GM19463 (cell line): ENCODE data around the gene PARM1.
"Not testable (repeated sequence)": the region's sequence is repeated elsewhere in the genome, so short reads cannot be mapped to it uniquely, and the experiment has no call there.

Experiments
- ATAC-seq: cut with Tn5 transposase; IDR thresholded peaks from one replicate; pipeline ENCODE4 v1.9.1; 2021; ENCODE audit warnings: mild to moderate bottlenecking, moderate library complexity; ENCODE audit not compliant: unreplicated experiment

The PARM1 gene

DNA sequence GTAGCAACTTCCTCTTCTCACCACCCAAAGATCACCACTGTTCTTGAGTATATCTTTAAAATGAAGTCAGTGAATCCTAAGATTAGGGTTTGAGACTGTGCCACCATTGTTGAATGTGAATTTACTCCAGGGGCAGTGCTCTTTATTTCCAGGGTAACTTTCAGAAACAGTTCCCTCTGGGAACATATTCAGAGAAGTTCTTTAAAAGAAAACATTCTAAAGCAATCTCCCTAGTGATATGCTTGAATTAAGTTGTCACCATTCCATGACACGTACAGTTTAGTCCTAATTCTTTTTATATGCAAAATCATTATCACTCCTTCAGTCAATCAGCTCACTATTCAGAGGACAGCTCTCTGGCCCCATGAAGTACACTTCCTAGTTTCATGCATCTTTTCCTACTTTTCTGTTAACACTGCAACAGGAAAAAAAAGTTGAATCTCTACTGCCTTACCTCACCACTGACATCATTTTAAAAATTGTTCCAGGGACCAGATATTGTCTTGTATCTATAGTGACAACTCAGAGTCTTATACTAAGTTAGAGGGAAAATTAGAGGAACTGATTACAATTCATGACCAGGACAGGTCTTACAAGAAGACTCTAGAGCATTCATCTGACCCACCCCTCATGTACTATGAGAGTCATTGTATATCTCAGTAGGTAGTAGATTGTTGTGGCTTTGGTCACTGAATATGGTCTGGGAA lies 49.8 kb downstream of the PARM1 start:
- ATAC-seq, result no peak

DNA sequence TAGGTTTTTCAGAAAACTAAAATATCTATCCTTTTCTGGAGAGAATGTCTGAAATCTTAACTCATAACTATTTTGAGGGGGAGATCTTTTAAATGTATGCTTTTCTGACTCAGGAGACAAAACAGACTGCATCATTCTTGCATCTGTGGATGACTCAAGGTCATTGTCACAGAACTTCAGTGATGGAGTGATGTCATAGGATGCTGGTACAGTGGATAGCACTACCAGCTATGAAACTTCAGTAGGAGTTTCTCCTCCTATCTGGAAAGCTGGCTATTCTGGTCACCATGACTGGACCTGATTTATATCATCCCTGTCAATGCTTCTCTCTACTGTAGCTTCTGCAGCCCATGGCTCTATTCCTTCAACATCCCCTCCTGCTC lies 50.3 kb downstream of the PARM1 start:
- ATAC-seq, result no peak

DNA sequence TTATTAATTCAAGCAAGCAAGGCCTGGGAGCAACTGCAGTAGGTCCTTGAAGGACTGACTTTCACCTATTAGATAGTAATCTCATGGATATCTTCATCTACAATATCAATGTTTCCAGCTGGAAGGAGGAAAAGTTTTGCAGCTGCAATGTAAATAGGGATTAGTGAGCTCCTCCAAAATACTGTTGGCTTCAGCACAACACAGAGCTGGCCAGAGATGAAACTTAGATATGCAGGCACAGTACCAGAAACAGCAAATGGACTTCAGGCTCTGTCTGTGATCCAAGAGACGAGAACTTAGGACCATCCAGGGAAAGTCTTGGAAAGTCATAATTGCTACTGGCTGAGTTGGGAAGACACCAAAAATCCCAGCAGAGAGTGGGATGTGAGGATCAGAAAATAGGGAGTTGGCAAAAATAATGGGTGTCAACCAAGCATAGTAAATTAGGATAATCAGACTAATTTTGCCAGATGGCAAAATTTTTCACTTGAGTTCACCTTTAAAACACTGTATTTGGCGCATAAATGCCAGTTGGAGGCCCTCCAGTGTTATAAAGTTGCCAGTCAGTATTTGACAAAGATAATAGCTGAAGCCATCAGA lies 57.5 kb downstream of the PARM1 start:
- no peak for ATAC-seq

DNA sequence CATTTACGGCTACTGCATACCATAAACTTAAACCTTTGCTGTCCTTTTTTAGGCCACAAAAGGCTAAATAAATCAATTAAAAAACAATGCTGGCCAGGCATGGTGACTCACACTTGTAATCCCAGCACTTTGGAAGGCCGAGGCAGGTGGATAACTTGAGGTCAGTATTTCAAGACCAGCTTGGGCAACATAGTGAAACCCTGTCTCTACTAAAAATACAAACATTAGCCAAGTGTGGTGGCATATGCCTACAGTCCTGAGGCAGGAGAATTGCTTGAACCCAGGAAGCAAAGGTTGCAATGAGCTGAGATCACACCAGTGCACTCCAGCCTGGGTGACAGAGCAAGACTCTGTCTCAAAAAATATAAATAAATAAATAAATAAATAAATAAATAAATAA lies 61.5 kb downstream of the PARM1 start:
- not testable (repeated sequence) for ATAC-seq

DNA sequence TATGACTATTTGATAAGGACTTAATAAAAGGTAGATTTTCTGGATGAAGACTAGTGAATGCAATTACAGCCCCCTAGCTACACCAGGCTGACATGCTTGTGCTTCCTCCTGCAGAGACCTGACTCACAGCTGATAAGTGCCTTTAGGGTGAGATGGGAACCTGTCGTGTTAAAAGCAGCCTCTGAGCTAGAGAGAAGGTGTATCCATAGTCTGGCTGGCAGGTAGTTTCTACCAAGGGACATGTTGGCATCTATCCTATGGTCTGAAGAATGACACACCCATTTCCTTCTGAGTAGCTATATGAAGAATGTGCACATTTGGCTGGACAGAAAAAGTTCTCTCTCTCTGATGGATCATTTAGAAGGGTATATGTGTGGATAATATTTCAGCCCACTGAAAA lies 64.1 kb downstream of the PARM1 start:
- ATAC-seq, result no peak

DNA sequence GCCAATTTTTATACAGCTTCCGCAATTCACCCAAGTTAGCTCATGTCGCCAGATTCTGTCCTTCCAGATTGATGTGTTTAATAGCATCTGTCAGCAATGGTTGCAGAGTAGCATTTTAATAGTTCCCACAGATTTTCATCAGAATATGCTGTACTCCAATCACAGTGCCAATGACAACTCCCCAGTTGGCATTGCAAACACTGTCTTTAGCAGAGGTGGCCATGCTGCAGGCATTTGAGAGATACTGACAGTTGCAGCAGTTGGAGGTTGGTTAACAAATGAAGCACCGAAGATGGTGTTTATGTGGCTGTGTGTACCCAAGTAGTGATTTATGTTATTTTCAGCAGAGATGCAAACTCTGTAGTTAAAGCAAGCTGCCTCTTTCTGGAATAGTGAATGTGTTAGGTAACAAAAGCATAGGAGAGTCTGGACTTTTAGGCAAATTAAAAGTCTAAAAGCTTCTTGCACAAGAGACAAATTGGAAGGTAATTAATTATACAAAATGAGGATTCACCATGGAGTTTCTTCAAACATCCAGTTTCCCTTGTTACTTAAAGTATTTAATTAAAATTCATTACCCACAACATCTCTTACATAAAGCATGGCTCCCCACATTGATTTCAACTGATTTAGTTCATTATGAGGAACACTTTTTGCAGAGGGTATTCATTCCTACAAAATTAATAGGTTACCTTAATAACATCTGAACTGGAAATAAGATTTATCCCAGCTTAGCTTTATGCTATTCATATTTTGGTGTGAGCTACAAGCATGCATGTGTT lies 65.2 kb downstream of the PARM1 start:
- no peak for ATAC-seq

DNA sequence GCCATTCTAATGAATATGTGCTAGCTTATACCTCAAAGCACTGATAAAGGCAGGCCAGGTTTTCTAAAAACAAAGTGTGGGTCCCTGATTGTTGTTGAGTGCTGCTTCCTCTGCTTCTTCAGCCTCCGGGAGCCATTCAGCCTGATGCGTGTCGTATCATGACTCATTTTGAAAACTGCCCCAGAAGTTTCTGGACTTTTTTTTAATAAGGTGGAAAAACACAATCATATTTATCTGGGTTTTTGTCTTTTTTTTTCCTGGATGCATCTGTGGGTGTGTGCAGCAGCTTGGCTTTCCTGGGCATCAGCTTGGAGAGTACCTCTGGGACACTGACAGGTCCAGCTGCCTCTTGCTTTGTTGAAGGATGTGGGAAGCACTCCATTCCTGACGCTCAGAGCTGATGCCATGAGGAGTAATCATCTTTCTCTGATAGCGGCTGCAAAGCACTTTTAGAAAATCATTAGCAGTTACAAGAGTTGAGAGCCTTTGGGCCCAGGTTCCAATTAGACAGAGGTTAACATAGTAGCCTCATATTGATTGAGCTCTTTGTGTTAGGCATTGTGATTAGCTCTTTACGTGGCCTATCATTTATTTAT lies 66.9 kb downstream of the PARM1 start:
- ATAC-seq, result no peak

DNA sequence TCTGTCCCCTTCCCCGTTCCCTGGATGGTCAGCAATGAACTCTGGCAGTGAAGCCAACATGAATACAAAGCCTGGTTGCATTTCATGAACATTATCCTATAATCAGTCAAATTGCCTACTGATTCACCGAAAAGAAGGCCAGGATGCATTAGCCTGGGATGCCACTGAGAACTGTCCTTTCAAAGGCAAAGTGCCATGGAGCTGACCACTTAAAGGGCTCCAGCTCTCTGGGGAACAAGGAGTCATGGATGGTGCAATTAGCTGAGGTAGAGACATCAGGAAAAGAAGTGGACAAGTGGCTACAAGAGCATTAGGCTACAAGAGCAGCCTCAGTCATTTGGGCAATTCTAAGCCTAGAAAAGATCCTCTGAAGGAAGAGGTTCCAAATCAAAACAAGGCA lies 69.0 kb downstream of the PARM1 start:
- ATAC-seq, result no peak

DNA sequence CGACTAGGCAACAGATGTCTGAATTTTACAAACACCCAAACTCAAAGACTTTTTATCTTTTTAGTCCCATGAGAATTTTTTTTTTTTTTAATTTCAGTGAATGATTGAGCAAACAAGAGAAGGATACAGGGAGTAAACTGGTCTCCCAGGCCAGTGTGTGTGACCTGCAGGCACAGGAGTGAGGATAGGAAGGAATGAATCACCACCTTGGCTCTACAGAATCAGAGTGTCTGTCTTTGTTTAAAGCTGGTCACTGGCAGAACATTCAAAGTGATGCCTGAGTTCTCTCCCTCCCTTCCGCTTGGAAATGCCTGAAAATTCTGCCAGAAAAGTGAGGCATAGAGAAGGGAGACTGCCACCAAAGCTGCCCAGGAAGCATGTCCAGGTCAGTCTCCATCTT lies 69.5 kb downstream of the PARM1 start:
- ATAC-seq, result no peak

DNA sequence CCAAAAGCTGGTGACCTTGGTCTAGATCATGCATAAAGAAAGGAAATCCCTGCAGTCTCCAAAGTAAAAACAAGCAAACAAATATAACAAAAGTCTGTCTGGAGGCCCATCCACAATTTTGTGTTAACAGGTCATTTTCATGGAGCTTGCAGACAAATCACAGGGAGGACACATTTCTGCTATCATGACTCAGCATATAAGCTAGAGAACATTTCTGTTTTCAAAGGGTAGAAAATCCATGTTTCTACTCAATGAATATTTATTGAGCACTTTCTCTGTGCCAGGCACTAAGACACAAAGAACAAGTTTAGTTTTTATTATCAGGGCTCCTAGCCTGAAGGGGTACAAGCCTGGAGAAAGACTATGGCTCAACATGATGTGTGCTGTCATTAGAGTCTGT lies 71.1 kb downstream of the PARM1 start:
- no peak for ATAC-seq

DNA sequence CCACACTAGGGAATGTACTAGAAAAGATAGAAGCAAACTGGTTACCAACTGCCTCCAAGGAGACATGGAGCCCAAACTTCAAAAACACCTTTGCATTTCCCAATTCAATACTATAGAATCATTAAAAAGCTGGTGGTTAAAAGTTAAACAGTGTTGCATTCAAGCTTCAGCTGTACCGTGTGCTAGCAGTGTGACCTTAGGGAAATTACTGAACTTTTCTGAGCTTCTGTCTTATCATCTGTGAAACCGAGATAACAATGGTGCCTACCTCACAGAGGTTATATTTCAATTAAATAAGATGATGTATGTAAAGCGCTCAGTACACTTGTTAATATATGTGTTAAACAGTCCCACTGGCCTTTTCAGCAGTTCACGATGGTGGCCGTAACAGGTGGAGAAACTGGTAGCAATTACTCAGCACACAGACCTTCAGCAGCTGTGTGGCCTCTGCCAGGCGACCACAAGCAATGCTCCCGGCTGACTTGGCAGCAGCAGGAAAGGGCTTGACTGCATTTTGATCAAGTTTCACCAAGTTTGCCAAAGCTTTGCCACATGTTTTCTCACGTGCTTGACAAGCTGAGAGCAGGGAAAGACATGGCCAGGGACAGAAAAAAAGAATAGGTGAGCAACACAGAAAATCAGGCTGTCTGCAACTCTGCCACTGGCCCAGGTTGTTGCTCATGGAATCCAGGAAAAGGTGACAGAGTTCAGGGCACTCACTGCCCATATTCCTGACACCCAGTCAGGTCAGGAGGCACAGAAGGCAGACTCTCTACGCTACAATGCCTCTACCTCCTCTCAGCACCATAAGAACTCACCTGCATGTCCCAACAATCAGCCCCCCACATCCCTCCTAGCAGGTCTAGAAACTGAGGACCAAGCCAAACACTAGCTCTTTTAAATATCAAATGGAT lies 72.1 kb downstream of the PARM1 start:
- ATAC-seq, result peak; percentile 96

DNA sequence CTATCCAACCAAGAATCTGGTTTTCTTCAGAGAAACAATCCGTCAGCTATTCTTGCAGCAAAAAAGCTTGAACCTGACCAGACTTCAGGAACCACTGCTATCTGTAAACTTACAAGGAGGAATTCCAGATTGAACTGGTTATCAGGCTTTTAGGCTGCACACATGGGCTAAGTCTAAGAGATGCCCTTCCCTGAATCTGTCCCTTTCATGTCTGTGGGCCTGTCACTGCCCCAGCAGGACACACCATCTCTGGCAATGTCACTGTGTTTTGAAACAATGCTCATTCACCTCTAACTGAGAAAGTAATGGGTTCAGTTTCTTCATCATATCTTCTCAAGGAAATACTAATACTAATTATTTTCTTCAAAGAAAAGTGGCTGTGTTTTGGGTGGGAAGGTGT lies 72.8 kb downstream of the PARM1 start:
- no peak for ATAC-seq

DNA sequence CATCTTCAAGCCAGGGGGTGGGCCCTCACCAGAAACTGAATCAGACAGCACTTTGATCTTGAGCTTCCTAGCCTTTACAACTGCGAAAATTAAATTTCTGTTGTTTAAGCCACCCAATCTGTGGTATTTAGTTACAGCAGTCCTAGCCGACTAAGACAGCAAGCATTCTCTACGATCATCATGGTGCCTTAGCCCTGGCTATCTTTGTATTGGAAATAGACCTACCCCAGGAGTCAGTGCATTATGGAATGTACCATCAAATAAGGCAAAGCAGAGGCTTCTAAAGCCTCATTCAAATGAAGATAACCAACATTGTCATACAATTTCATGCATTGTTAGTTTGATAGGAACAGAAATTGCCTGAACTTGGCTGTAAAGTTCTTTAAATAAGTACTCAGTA lies 75.0 kb downstream of the PARM1 start:
- no peak for ATAC-seq

DNA sequence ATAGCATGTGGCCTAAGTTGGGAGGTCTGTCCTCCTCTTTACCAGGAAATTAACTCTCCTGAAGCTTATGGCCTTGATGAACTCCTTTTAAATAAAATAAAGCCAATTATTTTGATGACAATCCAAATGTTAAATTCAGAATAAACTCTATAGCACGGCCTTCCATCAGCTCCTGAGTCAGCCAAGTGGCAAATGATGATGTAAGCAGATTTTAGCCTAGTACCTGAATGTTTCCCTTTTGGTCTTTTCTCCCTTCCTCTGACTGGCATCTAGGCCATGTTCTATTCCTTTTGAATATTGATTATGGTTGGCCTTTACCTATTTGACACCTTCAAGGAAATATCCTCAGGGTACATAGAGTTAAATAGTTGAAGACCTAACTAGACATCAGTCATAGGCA lies 76.2 kb downstream of the PARM1 start:
- no peak for ATAC-seq

DNA sequence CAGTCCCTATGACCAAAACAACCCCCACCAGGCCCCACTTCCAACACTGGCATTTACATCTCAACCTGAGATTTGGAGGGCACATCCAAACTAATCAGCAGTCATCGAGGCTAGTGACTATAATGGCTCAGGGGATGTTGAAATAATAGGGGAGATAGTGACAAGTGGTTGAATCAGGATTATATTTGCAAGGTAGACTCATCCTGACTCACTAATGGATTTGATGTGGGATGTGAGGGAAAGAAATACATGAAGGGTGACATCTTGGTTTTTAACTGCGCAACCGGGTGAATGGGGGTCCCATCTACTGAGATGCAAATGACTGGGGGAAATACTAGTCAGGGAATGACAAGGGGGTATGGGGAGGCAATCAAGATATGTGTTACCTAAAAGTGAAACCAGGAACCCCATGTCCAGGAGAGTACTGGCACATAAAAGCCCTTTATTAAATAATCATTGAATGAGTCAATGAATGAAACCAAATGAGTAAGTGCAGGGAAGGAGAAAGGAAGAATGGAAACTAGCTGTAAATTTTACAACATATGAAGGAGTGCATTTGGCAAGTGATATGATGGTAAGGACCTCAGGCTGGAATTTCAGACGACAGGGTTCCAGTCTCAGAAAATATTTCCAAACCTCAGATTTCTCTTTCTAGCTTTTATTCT lies 78.3 kb downstream of the PARM1 start:
- no peak for ATAC-seq

DNA sequence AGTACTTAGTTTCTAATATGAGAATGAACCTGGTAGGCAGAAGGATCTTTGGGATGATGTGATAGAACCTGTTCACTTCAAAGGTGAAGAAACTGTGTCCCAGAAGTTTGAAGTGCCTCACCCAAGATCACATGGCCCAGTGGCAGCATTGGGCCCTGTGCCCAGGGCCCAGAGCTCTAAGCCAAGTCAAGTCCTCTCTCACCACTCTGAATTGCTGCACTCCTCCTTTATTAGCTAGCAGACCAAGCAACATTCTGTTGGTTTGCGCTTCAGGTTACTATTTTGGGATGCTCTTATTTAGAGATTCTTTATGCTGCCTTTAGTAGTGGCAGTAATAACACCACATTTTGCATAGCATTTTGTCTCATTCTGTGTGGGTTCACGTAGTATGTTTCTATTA lies 82.7 kb downstream of the PARM1 start:
- no peak for ATAC-seq

DNA sequence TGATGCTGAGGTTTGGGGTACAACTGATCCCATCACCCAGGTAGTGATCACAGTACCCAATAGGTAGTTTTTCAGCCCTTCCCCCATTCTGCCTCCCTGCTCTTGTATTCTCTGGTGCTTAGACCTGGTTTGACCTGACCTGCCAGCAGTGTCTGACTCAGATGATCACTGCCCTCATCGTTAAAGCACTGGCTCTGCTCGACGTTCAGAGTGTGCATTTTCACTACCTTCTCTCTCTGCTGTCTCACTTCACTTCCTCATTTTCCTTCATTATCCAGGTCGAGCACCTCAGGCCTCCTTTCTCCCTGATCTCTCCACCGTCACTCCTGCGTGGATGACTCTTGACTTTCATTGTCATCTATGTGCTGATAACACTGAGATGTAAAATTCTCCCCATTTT lies 83.6 kb downstream of the PARM1 start:
- no peak for ATAC-seq

DNA sequence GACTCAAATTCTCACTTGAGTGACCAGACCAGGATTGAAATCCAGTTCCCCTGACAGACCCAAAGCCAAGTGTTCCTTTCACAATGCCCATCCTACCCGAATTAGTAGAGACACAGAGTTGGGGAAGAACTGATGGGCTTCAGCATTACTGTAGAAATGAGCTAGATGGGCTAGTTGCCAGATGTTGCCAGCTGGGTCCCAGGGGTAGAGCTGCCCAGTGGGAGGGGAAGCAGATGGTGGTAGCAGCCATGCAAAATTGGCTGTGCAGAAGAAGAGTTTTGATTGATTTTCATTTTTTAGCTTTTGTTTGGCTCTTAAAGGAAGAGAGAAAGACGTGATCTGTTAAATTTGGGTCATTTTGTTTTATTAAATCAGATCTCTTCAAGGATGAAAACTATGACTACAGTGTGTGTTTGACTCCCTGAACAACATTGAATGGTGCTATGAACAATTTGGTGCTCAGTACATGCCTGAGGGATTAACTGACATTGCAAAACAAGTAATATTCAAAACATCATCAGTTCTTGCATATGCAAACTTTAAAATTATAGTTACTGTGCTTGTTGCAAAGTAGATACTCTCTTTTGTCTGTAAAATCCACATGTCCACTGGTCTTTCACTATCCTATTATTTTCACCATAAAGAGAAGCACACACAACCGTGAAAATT lies 86.0 kb downstream of the PARM1 start:
- no peak for ATAC-seq

DNA sequence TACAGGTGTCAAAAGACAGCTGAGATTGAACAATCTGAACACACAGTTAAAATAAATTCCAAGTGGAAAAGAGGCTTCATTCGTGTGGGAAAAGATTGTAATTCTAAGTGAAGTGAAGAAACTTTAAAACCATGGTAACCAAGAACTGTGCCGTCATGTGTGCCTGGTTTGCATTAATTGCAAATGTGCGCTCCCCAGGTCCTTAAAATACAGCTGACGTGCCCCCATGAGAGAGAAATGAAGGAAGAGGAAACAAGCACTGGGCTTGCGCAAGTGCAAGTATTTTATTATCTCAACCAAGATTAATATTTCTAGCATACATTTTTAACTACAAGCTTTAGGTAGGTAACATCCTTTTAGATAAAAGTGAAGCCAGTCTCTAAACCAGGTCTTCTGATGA lies 92.5 kb downstream of the PARM1 start:
- ATAC-seq, result no peak
